NT2/D1 (cell line): ENCODE measurements around the gene CABP4.
"Not testable (repeated sequence)": the region's sequence is repeated elsewhere in the genome, so short reads cannot be mapped to it uniquely, and the experiment has no call there.

ENCODE experiments used
- DNase-seq: peaks from one replicate; pipeline ENCODE4 v3.0.0-alpha.2; 2011; ENCODE audit warnings: low read depth, low spot score
- H3K27me3 ChIP-seq: 2 replicates; pipeline ENCODE4 v1.6.0; 2011; ENCODE audit warnings: mild to moderate bottlenecking; ENCODE audit not compliant: insufficient read length, insufficient read depth
- H3K36me3 ChIP-seq: 2 replicates; pipeline ENCODE4 v1.6.1; 2011; ENCODE audit warnings: mild to moderate bottlenecking, low read length, mixed read lengths; ENCODE audit not compliant: insufficient read depth, insufficient read length
- H3K4me1 ChIP-seq: 2 replicates; pipeline ENCODE4 v1.5.1; 2011; ENCODE audit not compliant: insufficient read depth, insufficient read length
- H3K4me3 ChIP-seq: 2 replicates; pipeline ENCODE4 v1.5.1; 2011; ENCODE audit warnings: low read depth; ENCODE audit not compliant: insufficient read length
- H3K9ac ChIP-seq: 2 replicates; pipeline ENCODE4 v1.6.0; 2011; ENCODE audit warnings: low read depth; ENCODE audit not compliant: insufficient read length
- H3K9me3 ChIP-seq: 2 replicates; pipeline ENCODE4 v1.5.1; 2011; ENCODE audit warnings: mild to moderate bottlenecking, low read length; ENCODE audit not compliant: insufficient read depth
- SUZ12 ChIP-seq: IDR thresholded peaks from 2 replicates; pipeline ENCODE4 v1.6.1; 2011; ENCODE audit not compliant: insufficient read length, insufficient read depth; ENCODE audit errors: extremely low read depth
- YY1 ChIP-seq: IDR thresholded peaks from 2 replicates; pipeline ENCODE4 v1.6.1; 2011; ENCODE audit not compliant: insufficient read length, insufficient read depth
- ZNF274 ChIP-seq: IDR thresholded peaks from 2 replicates; pipeline ENCODE4 v1.6.1; 2011; ENCODE audit warnings: mild to moderate bottlenecking, low read depth, low read length

CABP4 gene

DNA sequence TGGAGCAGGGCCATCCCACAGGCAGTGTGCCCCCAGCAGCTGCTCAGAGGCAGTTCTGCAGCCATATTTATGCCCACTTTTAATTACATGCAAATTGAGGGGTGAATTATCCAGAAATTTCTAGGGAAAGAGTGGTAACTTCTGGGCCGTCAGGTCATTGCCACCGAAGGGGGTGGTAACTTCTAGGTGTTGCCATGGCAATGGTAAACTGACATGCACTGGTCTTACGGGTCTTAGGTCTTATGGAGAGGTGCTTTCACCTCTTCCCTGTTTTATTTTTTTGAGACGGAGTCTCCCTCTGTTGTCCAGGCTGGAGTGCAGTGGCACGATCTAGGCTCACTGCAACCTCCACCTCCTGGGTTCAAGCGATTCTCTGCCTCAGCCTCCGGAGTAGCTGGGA is 17.7 kb downstream of the CABP4 start:
- TF ChIP-seq ZNF274 (no peak), SUZ12 (no peak), YY1 (no peak)

DNA sequence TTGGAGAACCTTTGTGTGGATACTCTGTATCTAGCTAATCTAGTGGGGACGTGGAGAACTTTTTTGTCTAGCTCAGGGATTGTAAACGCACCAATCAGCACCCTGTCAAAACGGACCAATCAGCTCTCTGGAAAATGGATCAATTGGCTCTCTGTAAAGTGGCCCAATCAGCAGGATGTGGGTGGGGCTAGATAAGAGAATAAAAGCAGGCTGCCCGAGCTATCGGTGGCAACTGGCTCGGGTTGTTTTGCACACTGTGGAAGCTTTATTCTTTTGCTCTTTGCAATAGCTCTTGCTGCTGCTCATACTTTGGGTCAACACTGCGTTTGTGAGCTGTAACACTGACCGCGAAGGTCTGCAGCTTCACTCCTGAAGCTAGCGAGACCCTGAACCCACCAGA is 21.5 kb downstream of the CABP4 start:
- H3K9me3 ChIP-seq: peaks cover 20% of the 10 kb centered on the region
- not testable (repeated sequence) for H3K9ac ChIP-seq, H3K4me3 ChIP-seq, DNase-seq, H3K27me3 ChIP-seq, H3K36me3 ChIP-seq, H3K4me1 ChIP-seq

More for the DNA sequence above, 17.7 kb downstream of the CABP4 start:
- Histone ChIP-seq H3K36me3 (no peaks in the 10 kb centered on the region), H3K4me1 (peaks cover 8% of the 10 kb centered on the region), H3K4me3 (no peak overlapping the region), H3K9me3 (peaks cover 13% of the 10 kb centered on the region; the same call in 1 of the 2 replicates), H3K27me3 (no peaks in the 10 kb centered on the region), H3K9ac (no peak overlapping the region)
- no peak for DNase-seq

DNA sequence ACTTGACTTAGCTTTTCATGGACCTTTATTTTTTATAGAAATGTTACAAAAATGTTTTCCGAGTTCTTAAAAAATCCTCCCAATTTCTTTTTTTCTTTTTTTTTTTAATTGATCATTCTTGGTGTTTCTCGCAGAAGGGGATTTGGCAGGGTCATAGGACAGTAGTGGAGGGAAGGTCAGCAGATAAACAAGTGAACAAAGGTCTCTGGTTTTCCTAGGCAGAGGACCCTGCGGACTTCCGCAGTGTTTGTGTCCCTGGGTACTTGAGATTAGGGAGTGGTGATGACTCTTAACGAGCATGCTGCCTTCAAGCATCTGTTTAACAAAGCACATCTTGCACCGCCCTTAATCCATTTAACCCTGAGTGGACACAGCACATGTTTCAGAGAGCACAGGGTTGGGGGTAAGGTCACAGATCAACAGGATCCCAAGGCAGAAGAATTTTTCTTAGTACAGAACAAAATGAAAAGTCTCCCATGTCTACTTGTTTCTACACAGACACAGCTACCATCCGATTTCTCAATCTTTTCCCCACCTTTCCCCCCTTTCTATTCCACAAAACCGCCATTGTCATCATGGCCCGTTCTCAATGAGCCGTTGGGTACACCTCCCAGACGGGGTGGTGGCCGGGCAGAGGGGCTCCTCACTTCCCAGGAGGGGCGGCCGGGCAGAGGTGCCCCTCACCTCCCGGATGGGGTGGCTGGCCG is 22.3 kb downstream of the CABP4 start:
- H3K9me3 ChIP-seq: peaks cover 20% of the 10 kb centered on the region
- H3K36me3 ChIP-seq, DNase-seq, H3K4me1 ChIP-seq, H3K27me3 ChIP-seq, H3K9ac ChIP-seq, H3K4me3 ChIP-seq: not testable (repeated sequence)

DNA sequence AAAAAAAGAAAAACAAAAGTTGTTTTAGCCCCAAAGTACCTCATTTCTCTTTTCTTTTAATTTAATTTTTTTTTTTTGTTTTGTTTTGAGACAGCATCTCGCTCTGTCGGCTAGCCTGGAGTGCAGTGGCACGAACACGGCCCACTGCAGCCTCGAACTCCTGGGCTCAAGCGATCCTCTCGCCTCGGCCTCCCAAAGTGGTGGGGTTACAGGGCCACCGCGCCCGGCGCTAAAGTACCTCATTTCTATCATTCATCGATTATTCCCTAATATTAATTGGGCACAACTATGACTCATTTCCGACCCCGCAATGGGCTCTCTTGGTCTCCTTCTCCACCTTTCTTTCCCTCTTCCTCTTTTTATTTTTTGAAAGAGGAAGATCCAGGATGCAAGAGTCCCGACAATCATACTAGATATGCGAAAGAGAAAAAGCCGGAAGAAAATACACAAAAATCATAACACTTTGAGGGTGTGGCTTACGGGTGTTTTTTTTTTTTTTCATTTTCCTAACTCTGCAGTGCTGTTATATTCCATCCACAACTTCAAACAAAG is 27.2 kb downstream of the CABP4 start:
- Histone ChIP-seq H3K27me3 (no peaks in the 10 kb centered on the region), H3K9me3 (peaks cover 16% of the 10 kb centered on the region), H3K36me3 (peaks cover 19% of the 10 kb centered on the region), H3K9ac (peak overlapping the region; percentile 45), H3K4me3 (peak overlapping the region; percentile 65), H3K4me1 (peaks cover 9% of the 10 kb centered on the region)
- DNase-seq: no peak
- TF ChIP-seq SUZ12: no peak
- TF ChIP-seq YY1: no peak
- no peak for TF ChIP-seq ZNF274

DNA sequence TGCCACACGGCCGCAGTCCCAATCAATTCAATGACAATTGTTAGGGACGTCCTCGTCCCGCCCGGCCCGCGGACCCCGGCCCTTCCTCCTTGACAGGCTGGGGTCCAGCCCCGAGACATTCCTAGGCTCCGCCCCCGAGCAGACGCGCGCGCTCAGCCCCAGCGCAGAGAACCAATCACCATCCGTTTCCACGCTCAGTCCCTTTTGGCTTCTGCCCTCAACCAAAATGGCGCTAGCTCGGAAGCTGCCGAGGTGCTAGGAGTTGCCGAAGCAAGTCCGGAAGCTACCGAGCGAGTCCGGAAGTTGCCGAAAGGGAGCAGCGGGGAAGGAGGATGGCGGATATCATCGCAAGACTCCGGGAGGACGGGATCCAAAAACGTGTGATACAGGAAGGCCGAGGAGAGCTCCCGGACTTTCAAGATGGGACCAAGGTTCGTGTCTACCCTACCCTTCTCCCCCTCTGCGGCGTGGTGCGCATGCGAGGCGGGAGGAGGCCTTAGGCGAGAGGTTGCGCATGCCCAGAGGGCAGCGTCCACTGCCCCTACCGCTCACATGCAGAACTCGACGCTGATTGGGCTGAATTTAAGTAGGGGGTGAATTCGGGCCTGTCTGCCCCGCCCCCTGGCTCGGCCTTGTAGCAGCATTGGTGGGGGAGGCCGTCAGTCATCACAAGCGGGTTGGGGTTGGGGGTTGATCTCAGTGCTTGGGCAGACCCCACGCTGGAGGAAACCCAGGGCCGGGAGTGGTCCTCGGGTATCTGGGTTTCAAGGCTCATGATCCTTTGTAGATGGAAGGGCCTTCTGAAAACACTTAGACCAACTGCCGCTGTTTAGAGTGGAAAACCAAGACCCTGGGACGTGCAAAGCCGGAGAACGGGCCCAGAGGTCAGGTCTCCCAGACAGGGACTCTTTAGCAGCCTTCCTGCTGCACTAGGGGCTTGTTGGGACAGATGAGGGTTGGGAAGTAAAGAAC is 28.0 kb downstream of the CABP4 start, which contains the start of gene AIP:
AIP (plus strand) TSS at position 200 of the 972 bp plus-strand sequence; CDS start at position 333, 133 bp downstream.
- no peak for TF ChIP-seq SUZ12
- no peak for TF ChIP-seq ZNF274
- peak; percentile 98 for TF ChIP-seq YY1
- H3K4me3 ChIP-seq: peak within 1 kb of the TSS; percentile 65
- peaks cover 15% of the 10 kb centered on the region for H3K9me3 ChIP-seq
- H3K27me3 ChIP-seq: no peaks in the 10 kb centered on the region
- peaks cover 27% of the 10 kb centered on the region for H3K36me3 ChIP-seq
- DNase-seq: peak; percentile 99
- peak within 1 kb of the TSS; percentile 81 for H3K9ac ChIP-seq
- H3K4me1 ChIP-seq: peaks cover 9% of the 10 kb centered on the region

DNA sequence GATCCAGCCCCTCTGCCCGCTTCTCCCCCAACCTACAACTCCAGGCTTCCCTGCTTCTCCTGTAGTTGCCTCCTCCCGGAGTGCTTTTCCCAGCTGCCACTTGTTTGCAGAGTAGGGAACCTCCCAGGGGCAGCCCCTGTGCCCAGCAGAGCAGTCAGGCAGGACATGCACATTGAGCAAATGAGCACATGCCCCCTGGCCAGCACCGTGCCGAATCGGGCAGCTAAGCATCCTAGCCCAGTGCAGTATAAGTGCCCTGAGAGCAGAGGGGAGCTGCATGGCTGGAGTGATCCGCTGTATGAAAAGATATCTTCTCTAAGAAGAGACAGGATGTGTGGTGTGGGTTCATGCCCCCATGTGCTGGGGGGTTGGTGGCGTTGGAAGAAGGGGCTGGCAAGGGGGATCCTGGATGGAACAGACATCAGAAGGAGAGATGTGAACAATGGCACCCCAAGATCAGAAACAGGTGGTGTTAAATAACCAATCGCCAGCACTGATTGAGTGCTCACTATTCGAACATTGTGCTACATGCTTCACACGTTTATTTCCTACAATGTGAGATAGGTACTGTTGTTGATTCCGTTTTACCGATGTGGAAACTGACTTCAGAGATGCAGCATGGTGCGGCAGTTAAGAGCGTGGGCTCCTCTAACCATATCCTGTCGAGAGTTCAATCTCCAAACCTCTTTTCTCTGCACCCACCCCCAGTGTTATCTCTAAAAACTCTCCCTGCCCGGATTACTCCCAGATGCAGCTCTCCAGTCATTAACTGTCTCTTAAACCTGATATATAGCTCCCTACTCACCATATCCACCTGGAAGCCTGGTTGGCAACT is 28.9 kb downstream of the CABP4 start:
- Histone ChIP-seq H3K36me3 (peaks cover 34% of the 10 kb centered on the region), H3K9ac (peak overlapping the region; percentile 12), H3K27me3 (no peaks in the 10 kb centered on the region), H3K4me1 (peaks cover 9% of the 10 kb centered on the region), H3K9me3 (peaks cover 9% of the 10 kb centered on the region; the same call in 1 of the 2 replicates), H3K4me3 (peak overlapping the region; percentile 2)
- no peak for DNase-seq
- no peak for TF ChIP-seq YY1
- no peak for TF ChIP-seq ZNF274
- TF ChIP-seq SUZ12: no peak
